Skin epidermis (tissue), 12 donors: ENCODE results near the gene RALBP1.

ENCODE experiments used
- H3K27ac ChIP-seq, 21 experiments: fragments of 200-600 bp; sonication (generic) in 11 of 21; one replicate each; pipeline ENCODE4 v1.5.0; 2020; ENCODE audit warnings: mild to moderate bottlenecking in 3 of 21, inconsistent platforms in 2 of 21, moderate library complexity in 2 of 21
- H3K4me3 ChIP-seq, 7 experiments: fragments of 200-600 bp; sonication (generic) in 2 of 7; one replicate each; pipeline ENCODE4 v1.5.0; 2020; ENCODE audit warnings: inconsistent platforms in 2 of 7, mild to moderate bottlenecking in 2 of 7, moderate library complexity in 1 of 7

The RALBP1 gene

DNA sequence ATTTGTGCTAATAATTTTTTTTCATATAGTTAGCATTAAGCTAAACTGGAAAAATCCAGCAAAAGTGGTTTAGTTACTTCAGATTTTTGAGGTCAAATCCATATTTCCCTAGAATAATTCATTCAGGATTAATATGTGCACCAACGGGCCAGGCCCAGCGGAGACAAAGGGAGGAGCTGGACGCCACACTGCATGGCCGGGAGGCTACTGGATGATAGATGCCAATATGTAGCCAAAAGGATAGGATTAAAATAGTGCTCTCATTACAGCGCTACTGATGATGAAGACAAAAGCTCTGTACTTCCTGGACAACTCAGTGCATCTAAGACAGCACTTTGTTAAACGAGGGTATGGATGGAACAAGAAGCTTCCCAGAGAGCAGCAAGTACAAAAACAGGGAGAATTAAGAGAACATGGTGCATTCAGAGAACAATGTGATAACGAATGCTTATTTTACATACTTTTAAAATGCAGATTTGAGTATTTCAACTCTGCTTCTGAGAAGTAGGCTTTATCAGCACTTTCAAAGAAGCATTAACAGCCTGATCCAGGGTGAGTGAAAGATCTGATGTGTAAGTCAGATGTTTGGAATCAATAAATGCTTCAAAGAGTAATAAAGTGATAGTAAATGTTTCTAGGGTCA is 99.3 kb downstream of the RALBP1 start:
- no peak overlapping the region for H3K27ac ChIP-seq

DNA sequence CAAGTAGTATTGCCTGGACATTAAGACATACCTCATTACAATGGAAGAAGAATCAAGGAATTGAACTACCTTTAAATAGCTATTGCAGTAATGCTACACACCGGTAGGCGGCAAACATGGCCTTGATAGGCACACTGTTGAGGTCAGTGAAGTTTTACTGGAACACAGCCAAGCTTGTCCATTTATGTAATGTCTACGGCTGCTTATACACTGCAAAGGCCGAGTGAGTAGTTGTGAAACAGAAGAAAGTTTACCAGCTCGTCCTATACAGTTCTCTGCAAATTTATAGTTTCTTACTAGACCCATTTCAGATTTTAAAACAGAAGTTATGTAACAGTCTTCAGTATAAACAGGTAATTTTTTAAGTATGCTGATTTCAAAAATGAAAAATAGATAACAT is 100.2 kb downstream of the RALBP1 start:
- H3K27ac ChIP-seq = peak overlapping the region in 2 of 21 experiments; percentile 25 to 40
- no peak overlapping the region for H3K4me3 ChIP-seq

More for the DNA sequence above, 99.3 kb downstream of the RALBP1 start:
- no peak overlapping the region for H3K4me3 ChIP-seq

DNA sequence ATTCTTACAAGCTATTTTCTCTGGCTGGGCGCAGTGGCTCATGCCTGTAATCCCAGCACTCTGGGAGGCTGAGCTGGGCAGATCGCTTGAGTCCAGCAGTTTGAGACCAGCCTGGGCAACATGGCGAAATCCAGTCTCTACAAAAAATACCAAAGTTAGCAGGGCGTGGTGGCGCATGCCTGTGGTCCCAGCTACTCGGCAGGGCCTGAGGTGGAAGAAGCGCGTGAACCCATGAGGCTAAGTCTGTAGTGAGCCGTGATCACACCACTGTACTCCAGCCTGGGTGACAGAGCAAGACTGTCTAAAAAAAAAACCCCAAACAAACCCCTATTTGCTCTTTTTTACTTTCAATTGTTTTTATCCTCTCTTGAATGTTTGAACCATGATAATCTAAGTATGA is 102.0 kb downstream of the RALBP1 start:
- no peak overlapping the region for H3K4me3 ChIP-seq
- no peak overlapping the region for H3K27ac ChIP-seq

DNA sequence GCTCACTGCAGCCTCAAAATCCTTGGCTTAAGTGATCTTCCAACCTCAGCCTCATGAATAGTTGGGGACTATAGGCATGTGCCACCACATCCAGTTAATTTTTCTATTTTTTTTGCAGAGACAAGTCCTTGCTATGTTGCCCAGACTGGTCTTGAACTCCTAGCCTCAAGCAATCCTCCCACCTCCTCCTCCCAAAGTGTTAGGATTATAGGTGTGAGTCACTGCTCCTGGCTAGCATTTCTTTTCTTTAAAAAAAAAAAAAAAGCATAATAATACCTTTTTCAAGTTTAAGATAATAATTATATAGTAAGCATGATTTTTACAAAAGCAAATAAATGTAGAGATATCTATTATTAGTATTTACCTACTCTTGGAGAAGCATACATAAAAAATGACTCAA is 103.0 kb downstream of the RALBP1 start:
- Histone ChIP-seq H3K4me3 (no peak overlapping the region), H3K27ac (no peak overlapping the region)

DNA sequence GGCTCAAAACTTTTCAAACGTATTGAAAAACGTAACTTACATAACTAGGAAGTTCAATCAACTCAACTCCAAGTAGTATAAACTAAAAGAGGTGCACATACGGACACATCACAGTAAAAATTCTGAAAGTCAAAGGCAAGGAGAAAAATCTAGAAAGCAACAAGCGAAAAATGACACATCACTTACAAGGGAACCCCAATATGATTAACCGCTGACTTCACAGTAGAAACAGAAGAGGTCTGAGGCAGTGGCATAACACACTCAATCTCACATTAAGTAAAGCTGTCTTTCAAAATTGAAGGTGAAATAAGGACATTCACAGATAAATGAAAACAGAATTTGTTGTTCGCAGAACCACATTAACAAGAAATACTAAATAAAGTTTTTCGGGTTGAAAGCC is 106.4 kb downstream of the RALBP1 start:
- Histone ChIP-seq H3K4me3 (no peak overlapping the region), H3K27ac (no peak overlapping the region)

DNA sequence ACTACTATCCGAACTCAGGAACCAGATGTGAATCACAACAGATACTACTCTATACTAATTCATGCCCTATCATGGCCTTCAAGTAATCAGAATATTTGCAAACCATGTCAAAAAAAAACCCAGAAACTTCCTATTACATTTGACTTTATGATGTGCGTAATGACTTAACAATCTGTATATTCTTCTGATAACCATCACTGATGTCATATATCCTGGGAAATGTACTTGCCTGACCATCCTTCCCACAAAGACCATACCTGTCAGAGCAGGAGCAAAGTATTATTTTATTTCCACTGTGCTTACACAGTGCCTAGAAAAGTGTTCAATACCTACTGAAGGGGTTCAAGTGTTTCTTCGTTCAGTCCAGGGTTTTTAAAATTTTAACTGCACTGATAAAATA is 111.5 kb downstream of the RALBP1 start:
- no peak overlapping the region for H3K4me3 ChIP-seq
- H3K27ac ChIP-seq = no peak overlapping the region
